Osteocyte (in vitro differentiated cells): ENCODE data around the gene DSP. TPM values are rescaled to one million over a fixed set of nuclear protein-coding genes. Genes with fewer than 3 reads are reported as not detected.
A peak's percentile ranks its signal among the peaks of the same experiment; 100 is the strongest.

Source experiments
- DNase-seq: peaks from one replicate; pipeline ENCODE4 v3.0.0; 2021; ENCODE audit warnings: mixed read lengths; ENCODE audit not compliant: unreplicated experiment; ENCODE audit errors: extremely low spot score
- H3K27ac Mint-ChIP-seq: one replicate; pipeline ENCODE4 v1.8.0; 2021; ENCODE audit warnings: mild to moderate bottlenecking, mixed read lengths; ENCODE audit not compliant: unreplicated experiment
- H3K27me3 Mint-ChIP-seq: one replicate; pipeline ENCODE4 v1.8.0; 2021; ENCODE audit warnings: mixed read lengths; ENCODE audit not compliant: unreplicated experiment
- H3K36me3 Mint-ChIP-seq: one replicate; pipeline ENCODE4 v1.8.0; 2021; ENCODE audit warnings: mixed read lengths; ENCODE audit not compliant: unreplicated experiment
- H3K4me1 Mint-ChIP-seq: one replicate; pipeline ENCODE4 v1.8.0; 2021; ENCODE audit warnings: mixed read lengths; ENCODE audit not compliant: unreplicated experiment
- H3K4me3 Mint-ChIP-seq: one replicate; pipeline ENCODE4 v1.8.0; 2021; ENCODE audit warnings: mild to moderate bottlenecking, moderate library complexity, mixed read lengths; ENCODE audit not compliant: unreplicated experiment
- H3K9me3 Mint-ChIP-seq: one replicate; pipeline ENCODE4 v1.8.0; 2021; ENCODE audit warnings: mixed read lengths; ENCODE audit not compliant: unreplicated experiment
- CTCF ChIP-seq: fragments of 200-600 bp; sonication (generic); IDR thresholded peaks from 2 replicates; pipeline ENCODE4 v1.5.0; 2021; ENCODE audit warnings: antibody characterized with exemption, mild to moderate bottlenecking, moderate library complexity
- total RNA-seq: library from RNA; stranded (reverse); gene quantifications from 2 replicates; pipeline ENCODE4 v1.2.1, GENCODE V29; 2021

DSP gene
- total RNA-seq, 1 donor from 2014 or later: 124 TPM

- H3K9me3 Mint-ChIP-seq: no peaks in the 10 kb centered on the region
- peaks cover 23% of the 10 kb centered on the region for H3K4me1 Mint-ChIP-seq
- DNase-seq: no peak
- TF ChIP-seq CTCF: no peak
- no peaks in the 10 kb centered on the region for H3K27me3 Mint-ChIP-seq
- H3K4me3 Mint-ChIP-seq: no peak overlapping the region
- H3K36me3 Mint-ChIP-seq: peaks cover 78% of the 10 kb centered on the region
- peak overlapping the region; percentile 72 for H3K27ac Mint-ChIP-seq
Observed at GRCh38 chr6:7566107-7566506, 24.6 kb downstream of the DSP start.

- Mint-ChIP-seq H3K4me1 (peaks cover 23% of the 10 kb centered on the region), H3K27me3 (no peaks in the 10 kb centered on the region), H3K4me3 (no peak overlapping the region), H3K9me3 (no peaks in the 10 kb centered on the region), H3K27ac (peak overlapping the region; percentile 72), H3K36me3 (peaks cover 79% of the 10 kb centered on the region)
- DNase-seq: no peak
- TF ChIP-seq CTCF: no peak
Observed at GRCh38 chr6:7566617-7567173, 25.2 kb downstream of the DSP start.

- TF ChIP-seq CTCF: no peak
- H3K9me3 Mint-ChIP-seq: no peaks in the 10 kb centered on the region
- peaks cover 23% of the 10 kb centered on the region for H3K4me1 Mint-ChIP-seq
- peaks cover 78% of the 10 kb centered on the region for H3K36me3 Mint-ChIP-seq
- no peaks in the 10 kb centered on the region for H3K27me3 Mint-ChIP-seq
- no peak for DNase-seq
- no peak overlapping the region for H3K4me3 Mint-ChIP-seq
- peak overlapping the region; percentile 72 for H3K27ac Mint-ChIP-seq
Observed at GRCh38 chr6:7568021-7568420, 26.6 kb downstream of the DSP start.

GRCh38 chr6:7569082-7569481 lies 27.6 kb downstream of the DSP start:
- no peaks in the 10 kb centered on the region for H3K9me3 Mint-ChIP-seq
- peaks cover 73% of the 10 kb centered on the region for H3K36me3 Mint-ChIP-seq
- peaks cover 24% of the 10 kb centered on the region for H3K4me1 Mint-ChIP-seq
- DNase-seq: no peak
- no peak for TF ChIP-seq CTCF
- no peak overlapping the region for H3K27ac Mint-ChIP-seq
- no peak overlapping the region for H3K4me3 Mint-ChIP-seq
- H3K27me3 Mint-ChIP-seq: no peaks in the 10 kb centered on the region

GRCh38 chr6:7572213-7572943 lies 30.9 kb downstream of the DSP start:
- Mint-ChIP-seq H3K27ac (no peak overlapping the region), H3K27me3 (no peaks in the 10 kb centered on the region), H3K4me3 (no peak overlapping the region), H3K9me3 (no peaks in the 10 kb centered on the region), H3K4me1 (peaks cover 13% of the 10 kb centered on the region), H3K36me3 (peaks cover 72% of the 10 kb centered on the region)
- no peak for TF ChIP-seq CTCF
- DNase-seq: no peak
